GM21515 (cell line): ENCODE measurements around the gene GSDME.
A peak's percentile ranks its signal among the peaks of the same experiment; 100 is the strongest.

Experiments
- ATAC-seq: cut with Tn5 transposase; IDR thresholded peaks from one replicate; pipeline ENCODE4 v1.9.1; 2021; ENCODE audit not compliant: unreplicated experiment

The GSDME gene

DNA sequence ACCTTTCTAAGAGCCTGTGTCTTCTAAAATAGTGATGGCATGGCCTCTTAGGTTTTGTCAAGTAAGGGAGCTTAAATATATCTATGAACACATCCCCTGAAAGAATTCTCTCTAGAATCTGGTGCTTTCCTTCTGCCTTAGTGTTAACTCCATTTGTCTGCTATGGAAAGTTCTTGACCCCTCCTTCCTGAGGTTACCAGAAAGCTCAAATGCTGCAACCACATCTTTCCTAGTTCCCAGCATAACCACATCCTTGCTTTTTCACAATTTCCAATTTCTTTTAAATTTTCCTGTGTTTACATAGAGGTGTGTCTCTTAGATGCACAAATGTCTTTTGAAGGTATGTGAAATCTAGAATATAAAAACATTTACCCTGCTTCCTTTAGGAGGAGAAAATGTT is 16.4 kb upstream of the GSDME start:
- no peak for ATAC-seq

DNA sequence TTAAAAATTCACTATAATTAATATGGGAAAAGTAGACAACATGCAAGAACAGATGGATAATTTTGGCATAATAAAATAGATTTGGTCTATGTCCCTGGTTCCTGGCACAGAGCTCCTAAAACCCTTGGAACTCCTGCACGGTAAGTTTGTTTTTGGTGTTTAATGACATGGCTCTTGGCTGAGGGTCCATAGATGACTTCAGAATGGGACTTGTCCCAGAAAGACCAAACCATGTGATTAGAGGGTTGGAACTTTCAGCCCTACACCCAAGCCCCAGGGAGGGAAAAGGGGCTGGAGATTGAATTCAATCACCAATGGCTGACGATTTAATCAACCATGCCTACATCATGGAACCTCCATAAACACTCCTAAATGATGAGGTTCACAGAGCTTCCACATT is 12.6 kb upstream of the GSDME start:
- ATAC-seq, result no peak

DNA sequence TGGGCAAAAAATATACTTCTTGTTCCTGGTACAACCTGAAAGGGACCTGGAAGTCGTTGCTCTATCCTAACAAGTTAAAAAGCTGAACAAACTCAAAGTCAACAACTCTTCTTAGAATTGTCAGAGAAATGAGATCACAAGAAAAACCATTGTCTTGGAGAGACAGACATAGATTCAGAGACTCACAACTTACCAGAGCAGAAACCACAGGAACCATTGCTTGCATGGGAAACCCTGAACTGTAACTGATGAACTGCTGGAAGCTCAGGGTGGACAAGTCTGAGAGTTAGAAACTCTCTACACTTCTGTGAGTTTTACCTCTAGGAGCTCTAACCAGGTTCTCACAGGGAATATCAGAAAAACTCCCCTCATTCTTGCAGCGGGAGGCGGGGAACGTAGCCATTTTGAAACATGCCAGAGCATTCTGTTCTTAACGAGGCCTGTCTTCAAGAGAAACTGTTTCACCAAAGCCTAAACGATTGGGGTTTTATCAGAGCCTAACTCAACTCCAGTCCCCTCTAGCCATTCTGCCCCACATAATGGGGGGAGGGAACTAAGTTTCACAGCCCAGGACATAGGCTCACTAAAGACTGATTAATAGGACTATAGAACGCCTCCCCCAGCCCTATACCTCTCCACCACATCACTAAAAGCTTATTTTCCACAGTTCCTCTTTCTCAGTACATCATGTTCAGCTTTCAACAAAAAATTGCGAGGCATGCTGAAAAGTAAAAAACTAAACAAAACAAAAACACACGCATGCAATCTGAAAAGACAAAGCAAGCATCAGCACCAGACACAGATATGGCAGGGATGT is 12.0 kb upstream of the GSDME start:
- ATAC-seq, result no peak

DNA sequence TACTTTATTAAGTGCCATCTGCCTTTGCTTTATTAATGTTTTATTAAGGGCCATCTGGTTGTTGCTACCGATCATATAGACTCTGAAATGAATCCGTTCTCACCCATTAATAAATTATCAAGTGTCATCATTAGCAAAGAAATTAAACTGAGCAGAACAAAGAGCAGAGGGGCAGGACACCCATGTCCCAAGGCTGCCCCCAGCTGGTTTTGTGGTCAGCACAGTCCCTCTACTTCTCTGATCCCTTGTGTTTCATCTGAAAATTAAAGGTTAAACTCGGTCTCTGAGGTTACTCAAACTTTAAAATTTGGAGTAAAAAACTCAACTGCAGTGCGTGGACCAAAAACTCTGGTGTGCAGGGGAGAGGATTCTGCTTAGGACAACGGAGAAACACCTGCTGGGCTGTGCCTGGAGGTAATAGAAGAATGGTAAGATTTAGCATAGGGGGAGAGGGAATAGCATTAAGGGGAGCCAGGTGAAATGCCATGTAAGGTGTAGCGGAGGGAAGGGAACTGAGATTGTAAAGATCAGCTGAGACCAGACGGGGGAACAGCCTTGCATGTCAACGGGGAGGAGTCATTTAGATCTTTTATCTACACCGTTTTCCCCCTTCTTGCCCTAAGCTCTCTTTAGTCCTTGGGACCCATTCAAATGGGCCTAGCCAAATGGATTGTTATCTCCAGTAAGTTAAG is 10.8 kb upstream of the GSDME start:
- no peak for ATAC-seq

DNA sequence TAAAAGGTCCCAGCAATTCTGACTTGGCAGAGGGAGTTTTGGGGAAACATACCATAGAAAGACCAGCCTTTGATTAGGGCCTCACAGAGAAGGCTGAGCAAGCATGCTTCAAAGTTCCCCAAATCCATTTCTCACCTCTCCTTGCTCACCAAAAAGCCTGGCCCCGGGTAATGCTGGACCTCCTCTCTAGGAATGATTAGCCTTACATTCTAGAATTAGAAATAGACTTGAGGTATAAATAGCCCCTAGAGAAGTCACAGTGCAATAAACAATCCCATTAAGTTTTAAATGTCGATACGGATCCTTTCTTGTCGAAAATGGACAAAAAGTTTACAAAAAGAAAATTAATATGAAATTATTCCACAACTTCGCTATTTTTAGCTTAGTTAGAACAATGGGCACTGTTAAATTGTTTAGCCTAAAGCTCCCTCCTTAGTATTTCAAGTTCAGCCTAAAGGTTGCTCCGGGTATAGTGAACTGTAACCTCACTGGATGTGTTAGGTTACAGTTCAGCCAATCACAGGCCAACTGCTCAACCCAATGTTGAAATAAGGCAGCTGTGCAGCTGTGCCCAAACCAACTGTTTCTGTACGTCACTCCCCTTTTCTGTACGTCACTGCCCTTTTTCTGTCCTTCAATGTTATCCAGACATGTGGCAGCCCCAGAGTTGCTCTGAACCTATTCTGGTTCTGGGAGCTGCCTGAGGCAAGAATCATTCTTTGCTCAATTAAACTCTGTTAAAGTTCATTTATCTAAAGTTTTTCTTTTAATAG is 7.9 kb upstream of the GSDME start:
- no peak for ATAC-seq

DNA sequence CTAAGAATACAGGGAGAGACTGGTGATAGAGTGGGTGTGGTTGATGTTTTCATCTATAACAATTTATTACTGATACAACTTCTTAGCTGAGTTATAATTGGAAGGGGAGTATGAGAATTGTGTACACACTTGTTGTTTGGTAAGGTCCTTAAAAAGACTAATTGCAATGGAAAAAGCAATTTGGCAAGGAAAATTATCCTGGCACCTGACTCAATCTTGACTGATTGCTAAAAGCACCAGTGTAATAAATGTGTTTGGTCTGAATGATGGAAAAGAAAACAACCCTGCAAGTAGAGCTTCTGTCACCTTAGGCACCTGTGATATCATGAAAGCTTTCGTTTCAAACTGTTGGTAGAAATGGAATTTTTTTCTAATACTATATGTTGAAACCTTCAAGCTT is 6.7 kb upstream of the GSDME start:
- ATAC-seq, result no peak

DNA sequence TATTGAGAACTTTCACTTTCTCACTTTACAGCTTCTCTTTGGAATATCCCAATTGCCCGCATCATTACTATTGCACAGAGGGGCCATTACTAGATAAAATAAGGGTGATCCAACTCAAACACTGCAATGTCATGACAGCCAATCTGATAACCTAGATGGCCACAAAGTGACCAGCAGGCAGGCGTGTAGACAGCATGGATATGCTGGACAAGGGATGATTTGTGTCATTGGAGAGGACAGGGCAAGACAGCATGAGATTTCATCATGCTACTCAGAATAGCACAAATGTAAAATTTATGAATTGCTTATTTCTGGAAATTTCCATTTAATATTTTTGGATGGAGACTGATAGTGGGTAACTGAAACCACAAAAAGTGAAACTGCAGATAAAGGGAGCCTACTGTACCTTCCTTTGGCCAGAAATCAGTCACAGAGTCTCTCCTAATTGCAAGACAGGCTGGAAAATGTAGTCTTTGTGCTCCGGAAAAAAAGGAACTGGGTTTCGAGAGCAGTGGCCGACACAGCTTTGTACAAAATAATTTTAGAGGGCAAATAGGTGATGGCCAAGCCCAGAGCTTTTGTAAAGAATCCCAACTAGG is 6.1 kb upstream of the GSDME start:
- ATAC-seq, result no peak

DNA sequence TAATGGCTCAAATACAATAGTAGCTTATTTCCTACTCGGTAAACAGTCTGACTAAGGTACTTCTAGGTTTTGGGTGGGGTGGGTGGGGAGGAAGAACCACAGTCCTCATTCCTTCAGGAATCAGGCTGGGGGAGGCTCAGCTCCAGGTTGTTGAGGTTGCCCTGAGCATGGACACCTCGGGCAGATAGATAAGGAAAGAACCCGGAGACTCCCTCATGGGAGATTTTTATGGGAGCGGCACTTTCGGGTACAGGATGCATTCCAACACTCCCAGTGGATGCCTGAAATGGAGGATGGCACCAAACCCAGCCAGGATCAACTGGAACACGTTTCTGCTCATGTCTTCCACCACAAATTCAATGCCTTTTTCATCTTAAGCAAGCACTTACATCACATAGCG is 5.5 kb upstream of the GSDME start:
- no peak for ATAC-seq

DNA sequence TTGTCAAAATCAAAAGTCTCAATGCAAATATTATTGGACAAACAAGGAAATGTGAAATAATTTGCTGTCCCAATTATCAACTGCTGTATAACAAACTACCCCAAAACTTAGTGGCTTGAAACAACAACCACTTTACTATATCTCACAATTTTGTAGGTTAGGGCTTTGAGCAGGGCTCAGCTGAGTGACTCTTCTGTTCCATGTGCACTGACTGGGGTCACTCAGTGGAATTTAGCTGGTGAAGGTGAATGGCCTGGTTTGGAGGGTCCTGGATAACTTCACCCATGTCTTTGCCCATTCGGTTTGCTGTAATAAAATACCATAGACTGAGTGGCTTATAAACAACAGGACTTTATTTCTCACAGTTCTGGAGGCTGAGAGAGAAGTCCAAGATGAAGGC is 3.7 kb upstream of the GSDME start:
- no peak for ATAC-seq

DNA sequence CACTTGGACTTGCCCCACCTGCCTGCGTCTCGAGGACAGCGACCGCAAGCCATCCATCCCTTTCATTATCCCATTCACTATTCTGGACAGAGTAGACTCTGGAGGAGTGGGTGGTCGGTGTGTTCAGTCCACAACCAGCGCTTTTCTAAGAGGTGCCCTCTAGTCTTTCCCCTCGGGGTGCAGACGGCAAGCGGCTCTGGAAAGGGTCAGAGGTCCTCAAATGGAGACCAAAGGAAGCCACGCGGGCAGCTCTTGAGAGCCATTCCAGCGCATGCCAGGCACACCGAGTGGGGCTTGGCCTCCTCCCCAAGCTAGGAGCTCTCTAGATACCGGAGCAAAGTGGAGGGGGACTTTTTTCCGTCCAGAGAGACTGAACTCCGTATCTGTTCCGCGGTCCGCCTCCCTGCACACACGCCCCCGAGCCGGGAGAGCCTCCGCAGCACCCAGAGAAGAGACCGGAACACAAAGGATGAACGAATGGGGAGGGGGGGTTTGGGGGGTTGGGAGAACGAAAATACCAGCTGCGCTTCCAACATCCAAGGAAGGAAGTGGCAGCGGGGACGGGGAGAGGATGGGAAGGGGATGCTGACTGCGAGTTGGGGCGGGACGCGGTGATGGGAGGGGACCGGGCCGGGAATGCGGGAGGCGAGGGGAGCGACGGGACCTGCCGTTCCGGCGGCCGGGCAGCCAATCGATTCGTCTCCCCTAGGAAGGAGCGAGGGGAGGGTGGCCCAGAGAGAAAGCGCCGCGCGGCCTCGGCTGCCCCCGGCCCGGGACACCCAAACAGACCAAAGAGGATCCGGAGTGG is 515 bp downstream of the GSDME start:
- ATAC-seq, result peak; percentile 26

DNA sequence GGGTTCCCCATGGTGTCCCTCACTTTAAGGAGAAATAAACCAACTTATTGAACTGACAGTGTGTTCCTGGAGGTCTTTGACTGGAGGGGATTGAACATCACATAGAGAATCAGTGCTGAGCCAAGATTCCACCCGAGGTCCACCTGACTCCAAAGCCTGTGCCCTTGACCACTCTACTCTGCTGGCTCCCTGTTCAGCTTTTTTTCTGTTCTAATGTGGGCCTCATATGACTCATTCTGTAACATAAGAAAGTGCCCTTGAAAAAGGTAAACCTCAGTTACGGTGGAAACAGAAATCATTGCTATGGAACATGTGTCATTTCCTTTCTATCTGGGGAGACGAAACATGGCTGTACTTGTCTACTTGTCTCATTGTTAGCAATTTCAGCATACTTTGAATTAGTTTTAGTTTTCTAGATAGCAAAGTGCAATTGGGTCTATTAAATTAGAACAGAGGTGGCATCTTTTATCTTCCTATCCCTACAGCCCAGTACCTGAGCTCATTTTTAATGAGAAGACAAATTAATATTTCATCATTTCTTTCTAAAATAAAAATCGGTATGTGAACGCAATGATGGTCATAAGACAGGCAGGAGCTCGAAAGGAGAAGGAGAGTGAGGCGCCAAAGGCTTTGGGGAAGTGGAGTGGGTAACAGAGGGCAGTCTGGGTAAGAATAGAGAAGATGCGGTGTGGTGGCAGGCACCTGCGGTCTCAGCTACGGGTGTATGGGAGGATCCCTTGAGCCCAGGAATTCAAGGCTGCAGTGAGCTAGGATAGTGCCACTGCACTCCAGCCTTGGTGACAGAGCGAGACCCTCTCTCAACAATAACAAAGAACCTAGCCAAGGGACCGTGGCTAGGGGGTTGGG is 1.5 kb downstream of the GSDME start:
- ATAC-seq, result peak; percentile 52

DNA sequence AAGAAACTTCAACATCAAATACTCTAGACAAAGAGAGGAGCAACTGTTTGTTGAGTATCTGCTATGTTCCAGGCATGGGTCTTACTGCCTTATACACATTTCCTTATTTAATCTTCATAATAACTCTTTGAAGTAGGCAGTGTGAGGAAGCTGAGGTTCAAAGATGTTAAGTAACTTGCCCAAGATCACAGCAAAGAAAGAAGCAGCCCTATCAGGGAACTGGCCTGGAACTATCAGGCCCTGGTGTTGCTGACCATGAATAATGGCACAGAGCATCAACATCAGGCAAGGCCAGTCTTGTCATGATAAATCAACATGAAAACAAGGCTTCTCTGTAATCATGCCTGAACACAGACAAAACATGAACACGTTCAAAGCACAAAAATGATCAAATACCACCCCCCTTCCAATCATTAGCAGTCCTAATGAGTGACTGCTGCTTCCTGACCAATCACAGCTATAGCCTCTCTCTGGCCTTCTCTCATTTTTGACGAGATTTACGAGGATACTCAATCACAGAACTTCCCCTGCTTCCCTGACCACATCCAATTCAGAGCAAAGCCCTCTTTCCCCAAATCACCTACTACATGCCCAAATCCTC is 2.3 kb downstream of the GSDME start:
- no peak for ATAC-seq

DNA sequence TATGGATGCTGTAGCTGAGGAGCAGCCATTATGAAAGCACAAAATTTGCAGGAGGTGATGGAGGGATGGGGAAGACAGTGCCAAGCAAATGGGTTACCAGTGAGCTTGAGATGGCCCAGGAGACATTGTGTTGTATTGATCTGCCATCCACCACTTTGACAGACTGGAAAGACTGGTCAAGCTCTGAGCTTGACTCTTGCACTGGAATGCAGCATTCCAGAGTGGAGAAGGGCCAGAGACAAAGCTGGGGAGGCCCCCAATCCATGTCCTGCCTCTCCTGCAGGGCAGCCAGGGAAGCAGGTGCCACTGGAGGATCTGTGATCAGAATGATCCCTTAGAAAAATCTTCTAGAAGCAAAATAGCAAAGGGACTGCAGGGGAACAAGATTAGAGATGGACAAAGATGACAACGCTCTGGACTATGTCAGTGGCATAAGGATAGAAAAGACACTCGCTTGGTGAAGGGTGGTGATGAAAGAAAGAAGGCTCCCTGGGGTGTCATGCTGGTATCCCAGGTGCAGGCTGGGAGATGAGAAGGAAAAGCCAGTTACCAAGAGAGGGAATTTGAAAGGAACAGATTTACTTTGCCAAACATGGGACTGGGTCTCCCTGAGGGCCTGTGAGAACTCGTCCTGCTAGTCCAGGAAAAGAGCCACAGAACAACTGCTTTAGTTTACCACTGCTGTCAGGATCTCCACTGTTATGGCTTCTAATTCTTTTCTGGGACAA is 5.0 kb downstream of the GSDME start:
- ATAC-seq, result no peak

DNA sequence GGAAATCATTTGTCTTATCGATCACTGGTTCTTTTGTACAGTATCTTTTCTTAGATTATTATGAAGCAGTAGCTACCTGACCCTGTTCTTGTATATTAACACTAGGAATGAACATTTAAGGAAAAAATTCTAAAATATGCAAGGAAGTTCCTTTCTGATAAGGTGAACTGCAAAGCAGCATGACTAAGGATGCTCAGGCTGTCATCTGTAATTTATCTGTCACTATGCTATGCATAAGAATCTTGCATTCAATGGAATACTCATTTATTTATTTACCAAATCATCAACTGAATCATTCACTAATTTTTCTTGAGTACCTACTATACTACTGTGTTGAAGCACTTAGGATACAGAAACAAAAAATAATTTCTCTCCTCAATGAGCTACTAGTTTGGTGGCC is 5.8 kb downstream of the GSDME start:
- no peak for ATAC-seq

DNA sequence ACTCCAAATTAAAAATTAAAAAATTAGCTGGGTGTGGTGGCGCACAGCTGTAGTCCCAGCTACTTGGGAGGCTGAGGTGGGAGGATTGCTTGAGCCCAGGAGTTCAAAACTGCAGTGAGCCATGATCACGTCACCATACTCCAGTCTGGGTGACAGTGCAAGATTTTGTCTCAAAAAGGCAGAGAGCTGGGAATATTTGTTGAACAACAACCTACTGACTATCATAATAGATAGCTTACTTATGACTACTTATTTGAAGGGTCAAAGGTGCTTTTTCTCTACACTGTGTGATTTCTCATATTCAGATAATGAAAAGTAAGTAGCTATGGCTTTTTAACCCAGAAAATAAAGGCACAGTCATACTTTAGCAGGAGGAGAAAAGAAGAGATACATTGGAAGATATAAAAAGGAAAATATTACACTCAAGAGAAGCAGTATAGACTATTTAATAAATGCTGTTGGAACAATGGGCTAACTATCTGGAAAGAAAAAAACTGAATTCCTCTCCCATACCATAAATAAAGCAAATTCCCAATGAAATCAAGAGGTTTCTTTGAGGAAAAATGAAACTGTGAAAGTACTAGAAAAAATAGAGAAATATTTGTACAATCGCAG is 6.7 kb downstream of the GSDME start:
- no peak for ATAC-seq

DNA sequence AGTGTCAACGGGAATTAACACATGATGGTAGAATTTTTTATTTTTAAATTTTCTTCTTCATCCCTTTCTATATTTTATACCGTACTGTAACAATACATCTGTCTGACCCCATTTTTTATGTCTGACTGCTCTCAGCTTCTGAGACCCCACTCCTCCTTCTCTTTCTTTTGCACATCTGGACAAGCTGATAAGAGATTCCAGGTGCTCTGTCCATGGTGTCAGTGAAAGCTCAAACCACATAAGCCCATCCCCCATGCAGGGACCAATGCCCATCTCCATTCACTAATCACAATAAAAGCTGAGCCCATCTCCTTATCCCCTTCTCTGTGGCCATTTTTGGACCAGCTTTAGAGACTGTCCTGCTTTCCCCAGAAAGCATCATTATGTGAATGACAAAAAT is 8.7 kb downstream of the GSDME start:
- ATAC-seq, result no peak

DNA sequence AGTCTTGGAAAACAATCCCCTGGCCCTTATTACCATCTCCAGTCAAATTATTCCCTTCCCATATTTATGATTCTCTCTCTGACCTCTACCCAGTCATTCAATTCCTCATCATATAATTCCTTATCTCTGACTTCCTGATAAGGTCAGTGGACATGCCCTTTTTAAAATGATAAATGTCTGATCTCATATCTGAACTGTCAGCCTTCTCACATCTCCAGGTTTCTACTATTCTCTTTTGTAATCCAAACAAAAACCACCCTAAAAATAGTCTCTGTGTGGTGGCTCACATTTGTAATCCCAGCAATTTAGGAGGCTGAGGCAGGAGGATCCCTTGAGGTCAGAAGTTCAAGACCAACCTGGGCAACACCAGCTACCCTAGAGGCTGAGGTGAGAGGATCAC is 11.9 kb downstream of the GSDME start:
- no peak for ATAC-seq

DNA sequence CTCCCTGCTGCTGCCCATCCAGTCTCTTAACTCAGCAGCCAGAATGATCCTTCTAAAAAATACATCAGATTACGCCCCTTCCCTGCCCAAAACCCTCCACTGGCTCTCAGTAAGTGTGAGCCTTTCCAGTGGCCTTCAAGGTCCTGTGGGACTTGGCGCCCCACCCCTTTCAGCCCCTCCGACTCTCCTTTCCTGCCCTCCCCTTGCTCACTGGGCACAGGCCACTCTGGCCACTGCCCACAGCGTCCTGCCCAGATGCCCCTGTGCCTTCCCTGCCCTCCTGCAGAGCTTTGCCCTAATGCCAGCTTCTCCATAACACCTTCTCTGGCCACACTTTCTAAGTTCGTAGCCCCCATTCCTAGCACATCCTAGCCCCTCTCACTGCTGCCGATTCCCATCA is 13.8 kb downstream of the GSDME start:
- no peak for ATAC-seq
